Iris pigment epithelial cell (primary cell): ENCODE data around the gene PTPRN.

Experiments used
- DNase-seq: peaks from one replicate; pipeline ENCODE4 v3.0.0-alpha.2; 2011; ENCODE audit warnings: low read depth

The PTPRN gene

DNA sequence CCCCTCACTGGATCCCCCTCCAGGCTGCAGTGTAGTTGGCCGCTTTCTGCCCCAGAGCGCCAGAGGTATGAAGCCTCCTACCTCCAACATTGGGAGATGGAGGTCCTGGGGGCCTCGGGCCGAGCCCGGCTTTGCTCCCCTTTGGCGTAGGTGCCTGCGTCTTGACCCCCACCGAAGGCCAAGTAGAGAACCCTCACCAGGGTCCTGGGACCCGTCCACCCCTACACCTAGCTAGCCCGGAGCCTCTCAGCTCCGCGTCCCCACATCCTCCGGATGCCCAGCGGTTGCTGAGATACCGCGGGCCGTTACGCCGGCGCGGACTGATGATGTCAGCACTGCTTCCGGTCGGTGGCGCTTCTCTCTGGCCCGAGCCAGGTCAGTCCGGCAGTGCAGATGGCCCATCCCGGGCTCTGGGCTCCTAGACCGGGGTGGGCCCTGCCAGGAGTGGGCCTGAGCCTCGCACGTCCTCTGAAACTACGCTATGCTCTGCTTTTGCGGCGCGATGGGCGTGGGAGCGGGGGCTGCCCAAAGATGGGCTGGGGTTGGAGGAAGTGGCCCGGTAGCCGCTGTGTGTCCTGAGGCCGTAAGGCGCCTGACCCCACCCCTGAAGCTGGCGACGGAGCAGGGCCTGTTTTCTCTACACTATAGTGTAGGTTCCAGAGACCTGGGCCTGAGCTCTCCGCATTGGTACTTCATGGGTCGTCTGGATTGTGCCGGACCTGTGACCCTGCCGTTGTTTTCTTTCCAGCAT is 63.9 kb downstream of the PTPRN start, which contains the start of the genes GLB1L and STK16:
Gene GLB1L (minus strand): TSS at position 297 of the 751 bp plus-strand sequence. CDS start 1,871 bp downstream, outside the sequence.
Gene STK16 (plus strand): TSS at position 332 of the 751 bp plus-strand sequence. CDS start 521 bp downstream, outside the sequence.
- peak; percentile 92 for DNase-seq

DNA sequence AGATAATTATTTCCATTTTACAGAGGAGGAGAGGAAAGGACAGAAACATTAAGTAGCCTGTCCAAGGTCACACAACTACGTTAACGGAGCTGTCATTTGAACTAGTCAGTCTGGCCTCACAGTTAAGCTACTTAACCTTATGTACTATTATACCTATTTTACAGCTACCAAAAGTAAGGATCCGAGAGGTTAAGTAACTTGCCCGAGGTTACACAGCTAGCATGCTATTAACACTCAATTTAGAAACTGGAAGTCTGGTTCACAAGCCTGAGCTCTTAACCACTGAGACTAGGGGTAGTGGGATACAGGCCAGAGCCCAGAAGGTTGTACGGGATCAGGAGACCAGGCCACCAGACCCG is 64.4 kb downstream of the PTPRN start:
- DNase-seq: no peak

DNA sequence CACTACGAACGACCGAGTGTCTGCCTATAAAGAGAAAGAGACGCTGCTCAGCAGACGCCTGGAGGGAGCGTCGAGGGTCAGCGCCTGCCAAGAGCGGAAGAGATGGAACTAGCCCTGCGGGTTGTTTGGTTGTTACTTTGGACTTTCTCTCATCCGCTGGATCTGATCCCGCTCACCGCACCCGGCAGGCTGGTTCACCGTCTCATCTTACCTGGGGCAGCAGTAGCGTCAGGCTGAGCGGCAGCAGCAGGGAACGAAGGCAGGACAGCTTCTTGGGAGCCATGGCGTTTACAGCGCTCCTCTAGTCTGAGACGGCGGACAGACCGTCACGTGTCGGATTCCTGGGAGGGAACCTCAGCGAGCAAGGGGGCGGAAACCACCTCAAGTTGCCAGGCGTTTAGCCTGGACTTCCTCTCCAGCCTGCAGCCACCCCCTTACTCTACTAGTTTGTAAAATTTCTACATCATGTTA is 65.9 kb downstream of the PTPRN start:
- peak; percentile 65 for DNase-seq
